Heart right ventricle (tissue), 16 donors: Measurements from ENCODE around the gene FARP2. TPM values are rescaled to one million over a fixed set of nuclear protein-coding genes. Genes with fewer than 3 reads are reported as not detected.
"Not testable (repeated sequence)": the region's sequence is repeated elsewhere in the genome, so short reads cannot be mapped to it uniquely, and the experiment has no call there.

ENCODE experiments used
- ATAC-seq, 8 donors: fragments of 200-7000 bp; cut with Tn5 transposase; one replicate each; pipeline ENCODE4 v1.9.1; 2020; ENCODE audit warnings: mild to moderate bottlenecking in 8 of 8, moderate library complexity in 8 of 8, moderate number of reproducible peaks in 1 of 8
- DNase-seq, 2 donors: peaks; one replicate each; pipeline ENCODE4 v3.0.0-alpha.2; 2020
- H3K27ac ChIP-seq, 10 donors: fragments of 200-600 bp; sonication (generic) in 2 of 10; one replicate each; pipeline versions ENCODE4 v1.5.0 to v1.8.0; 2020 to 2022; ENCODE audit warnings: mild to moderate bottlenecking in 3 of 10
- H3K27me3 ChIP-seq, 7 donors: fragments of 200-600 bp; one replicate each; pipeline ENCODE4 v1.8.0; 2021 to 2022; ENCODE audit warnings: mild to moderate bottlenecking in 2 of 7
- H3K36me3 ChIP-seq, 9 donors: fragments of 200-600 bp; sonication (generic) in 1 of 9; one replicate each; pipeline versions ENCODE4 v1.5.0 to v1.8.0; 2020 to 2022; ENCODE audit warnings: mild to moderate bottlenecking in 2 of 9
- H3K4me1 ChIP-seq, 9 donors: fragments of 200-600 bp; sonication (generic) in 1 of 9; one replicate each; pipeline versions ENCODE4 v1.5.0 to v1.8.0; 2020 to 2022; ENCODE audit warnings: mild to moderate bottlenecking in 4 of 9
- H3K4me3 ChIP-seq, 10 donors: fragments of 200-600 bp; sonication (generic) in 2 of 10; one replicate each; pipeline versions ENCODE4 v1.5.0 to v1.8.0; 2020 to 2022; ENCODE audit warnings: mild to moderate bottlenecking in 7 of 10, moderate library complexity in 2 of 10
- H3K9me3 ChIP-seq, 11 donors: fragments of 200-600 bp in 10 of 11; sonication (generic) in 2 of 11; one replicate each; pipeline versions ENCODE4 v1.5.0 to v1.8.0; 2013 to 2022; ENCODE audit warnings: mild to moderate bottlenecking in 2 of 11, control low read depth in 1 of 11, moderate library complexity in 1 of 11
- CTCF ChIP-seq, 9 donors: fragments of 200-600 bp; sonication (generic) in 2 of 9; IDR thresholded peaks; one replicate each; pipeline versions ENCODE4 v1.5.0 to v1.8.0; 2021 to 2022; ENCODE audit warnings: antibody characterized with exemption in 9 of 9, mild to moderate bottlenecking in 5 of 9, moderate library complexity in 1 of 9
- WGBS, 2 donors: extraction: QIAGEN DNeasy Blood & Tissue Kit; methylation state at CpG; one replicate each; pipeline ENCODE4 v1.1.7; 2013; ENCODE audit warnings: inconsistent platforms in 1 of 2; 5-methylcytosine and 5-hydroxymethylcytosine counted together
- intact Hi-C, 10 donors: fragments of 100-400 bp; cut with DNase I; formaldehyde crosslinking; loops; one replicate each; pipeline versions ENCODE4 v1.11.1 to v1.14.2; 2022
- polyA plus RNA-seq, 2 donors: library from polyadenylated mRNA; stranded (reverse); fragments of 200-250 nt; gene quantifications; one replicate each; pipeline ENCODE4 v1.2.3, GENCODE V29; 2013
- total RNA-seq, 10 donors: library from RNA; stranded (reverse); fragmentation: NEBNext Ultra II Directional in 3 of 10; extraction: Animal tissue kit (Norgen Biotek cat#: 25700) in 3 of 10; gene quantifications; one replicate each; pipeline versions ENCODE4 v1.2.1 to v1.2.4, GENCODE V29; 2021 to 2023
- donor health status: Arrhythmogenic right ventricular cardiomyopathy.
- donor health status: ischemic (EF 13 %, LVEDD 7.1; RV severe dilation, severe dysfunction).
- donor health status: healthy with polysubstance abuse.
- donor health status: DM: no; HTN: yes; CAD: no.
- donor health status: DM: no; HTN: no; CAD: no.
- donor health status: ischemic (EF 25% LVEDD 6.9; RV normal size, moderate dysfunction).
- donor health status: ischemic (EF 25% LVEDD 5.7; RV mildly dilated, moderate dysfunction).
- donor health status: healthy.
- donor health status: DM: yes; HTN: yes; CAD: no.
- donor health status: Ischemic cardiomyopathy.
- donor health status: ischemic (EF 35%, LVEDD 5.7; RV mildly dilated, moderate dysfunction).
- donor health status: nonischemic (EF 11% LVEDD 7.7; RV severe dilation, severe dysfunction).
- donor health status: DM: yes; HTN: yes; CAD: no.
- donor health status: PGD.
- donor health status: ischemic (EF 29% LVEDD 5.4; RV normal size, mild dysfunction).
- donor health status: nonischemic (EF 23%, LVEDD 6.1; RV moderate dilation, normal function).

Gene FARP2
- total and polyA plus RNA-seq, 12 donors, result 7.1 to 23.6 (median 19.3) TPM

- no peak for DNase-seq
- H3K9me3 ChIP-seq, result no peaks in the 10 kb centered on the region
- no peaks in the 10 kb centered on the region for H3K4me1 ChIP-seq
- H3K4me3 ChIP-seq, result no peak overlapping the region
- H3K36me3 ChIP-seq, result peaks cover 0 to 28% (median 0%) of the 10 kb centered on the region in 9 donors
- no peak overlapping the region for H3K27ac ChIP-seq
- H3K27me3 ChIP-seq, result peaks cover 0 to 82% (median 0%) of the 10 kb centered on the region in 7 donors
- WGBS, 2 donors, result 75 to 79% methylated on average over 10 of the region's 10 CpGs
- TF ChIP-seq CTCF (IDR thresholded peaks at IDR 0.05), result no peak
- intact Hi-C loops, result no loop called here
- ATAC-seq, result no peak
Measured at GRCh38 chr2:241451840-241452506, 95.9 kb downstream of the FARP2 start.

- H3K4me3 ChIP-seq, DNase-seq, H3K9me3 ChIP-seq, ATAC-seq, H3K27ac ChIP-seq, H3K4me1 ChIP-seq, intact Hi-C loops: not testable (repeated sequence)
- 95 to 98% methylated on average over 9 of the region's 9 CpGs for WGBS, 2 donors
- H3K36me3 ChIP-seq, result peaks cover 0 to 11% (median 0%) of the 10 kb centered on the region in 9 donors
- H3K27me3 ChIP-seq, result peaks cover 0 to 64% (median 0%) of the 10 kb centered on the region in 7 donors
Measured at GRCh38 chr2:241453919-241454318, 97.8 kb downstream of the FARP2 start.

GRCh38 chr2:241454837-241455485 is 98.9 kb downstream of the FARP2 start:
- Histone ChIP-seq H3K4me3 (no peak overlapping the region), H3K27me3 (peaks cover 0 to 56% (median 0%) of the 10 kb centered on the region in 7 donors), H3K36me3 (peaks cover 0 to 11% (median 0%) of the 10 kb centered on the region in 9 donors), H3K9me3 (no peaks in the 10 kb centered on the region), H3K4me1 (no peaks in the 10 kb centered on the region), H3K27ac (no peak overlapping the region)
- no peak for ATAC-seq
- intact Hi-C loops, result no loop called here
- DNase-seq, result no peak
- 92 to 93% methylated on average over 3 of the region's 3 CpGs for WGBS, 2 donors
- no peak for TF ChIP-seq CTCF (IDR thresholded peaks at IDR 0.05)

GRCh38 chr2:241456546-241456945 is 100.5 kb downstream of the FARP2 start:
- no peaks in the 10 kb centered on the region for H3K9me3 ChIP-seq
- no peaks in the 10 kb centered on the region for H3K4me1 ChIP-seq
- intact Hi-C loops, result no loop called here
- no peak overlapping the region for H3K4me3 ChIP-seq
- H3K36me3 ChIP-seq, result peaks cover 0 to 4% (median 0%) of the 10 kb centered on the region in 9 donors
- WGBS, 2 donors, result 85 to 86% methylated on average over 11 of the region's 11 CpGs
- peaks cover 0 to 42% (median 0%) of the 10 kb centered on the region in 7 donors for H3K27me3 ChIP-seq
- ATAC-seq (no peak), DNase-seq (no peak)
- no peak for TF ChIP-seq CTCF (IDR thresholded peaks at IDR 0.05)
- H3K27ac ChIP-seq, result no peak overlapping the region

- TF ChIP-seq CTCF (IDR thresholded peaks at IDR 0.05), result no peak
- Histone ChIP-seq H3K27ac (no peak overlapping the region), H3K27me3 (peaks cover 0 to 28% (median 0%) of the 10 kb centered on the region in 7 donors), H3K36me3 (peaks cover 0 to 17% (median 0%) of the 10 kb centered on the region in 9 donors), H3K4me1 (no peaks in the 10 kb centered on the region), H3K4me3 (no peak overlapping the region), H3K9me3 (no peaks in the 10 kb centered on the region)
- ATAC-seq, result peak in 1 of 8 donors; percentile 13
- no peak for DNase-seq
- intact Hi-C loops, result no loop called here
- WGBS, 2 donors, result 96% methylated on average over 5 of the region's 5 CpGs
Measured at GRCh38 chr2:241458687-241459086, 102.6 kb downstream of the FARP2 start.
